ENCODE data around the gene RAET1E.
A peak's percentile ranks its signal among the peaks of the same experiment; 100 is the strongest.
"Not testable (repeated sequence)": the region's sequence is repeated elsewhere in the genome, so short reads cannot be mapped to it uniquely, and the experiment has no call there.

Gene RAET1E

GRCh38 chr6:149897855-149898744 is at the start of gene RAET1E:
RAET1E (minus strand) TSS chr6:149898113; CDS start chr6:149890901, 7,212 bp downstream.
- no peak for DNase-seq

GRCh38 chr6:149947533-149947932 is 49.6 kb upstream of the RAET1E start:
- DNase-seq, result not testable (repeated sequence)

DNA sequence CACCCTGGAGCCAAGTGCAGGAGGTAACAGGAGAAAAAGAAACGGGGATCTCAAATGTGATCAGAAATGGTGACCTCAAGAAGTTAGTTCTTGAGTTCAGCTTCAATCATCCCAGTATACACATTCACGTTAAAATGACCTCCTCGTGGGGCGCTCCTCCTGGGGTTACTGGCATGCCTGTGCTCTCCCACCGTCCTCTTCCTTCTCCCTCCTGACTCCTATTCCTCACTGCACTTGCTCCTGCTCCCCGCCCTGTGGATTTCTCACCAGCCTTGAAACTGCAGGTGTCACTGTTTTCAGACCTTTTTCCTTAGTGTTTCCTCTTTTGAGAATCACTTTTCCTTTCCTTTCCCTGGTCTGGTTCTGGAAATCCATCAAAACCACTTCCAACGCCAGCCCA is 48.7 kb upstream of the RAET1E start:
- DNase-seq, result not testable (repeated sequence)

GRCh38 chr6:149945276-149945675 is 47.4 kb upstream of the RAET1E start:
- not testable (repeated sequence) for DNase-seq

DNA sequence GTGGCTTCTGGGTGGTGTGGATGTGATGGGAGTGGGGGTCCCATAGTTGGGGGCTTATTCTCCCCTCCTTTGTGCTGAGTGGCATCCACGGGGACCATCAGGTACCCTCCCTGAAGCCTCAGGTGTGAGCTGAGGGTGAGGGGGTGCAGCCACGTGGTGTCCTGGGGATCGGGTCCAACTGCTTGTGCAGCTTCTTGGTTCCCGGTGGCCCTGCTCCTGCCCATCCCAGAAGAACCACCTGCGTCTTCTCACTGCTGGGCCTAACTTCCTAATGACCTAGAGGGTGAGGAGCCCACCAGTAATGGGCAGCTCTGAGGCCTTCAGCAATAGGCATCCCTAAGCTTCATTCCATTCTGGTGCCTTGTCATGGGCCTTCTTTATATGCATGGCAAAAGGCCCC is 45.4 kb upstream of the RAET1E start:
- not testable (repeated sequence) for DNase-seq

DNA sequence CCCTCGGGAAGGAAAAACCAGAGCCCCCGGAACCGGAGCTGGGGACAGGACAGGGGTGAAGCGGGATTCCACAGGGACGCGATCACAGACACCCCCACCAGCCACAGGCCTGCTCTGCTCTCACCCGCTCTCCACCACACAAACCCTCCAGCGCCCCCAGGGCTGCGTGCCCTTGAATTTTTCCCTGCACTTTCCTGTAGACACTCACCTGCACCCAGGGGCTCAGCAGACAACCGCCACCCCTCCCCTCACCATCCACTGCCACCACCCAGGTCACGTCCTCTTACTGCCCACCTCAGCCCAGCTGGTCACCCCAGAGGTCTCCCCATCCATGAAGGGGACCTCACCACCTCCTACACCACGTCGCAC is 44.5 kb upstream of the RAET1E start:
- DNase-seq, result no peak

GRCh38 chr6:149941583-149942460 is 43.9 kb upstream of the RAET1E start, which contains the start of gene ULBP2:
ULBP2 (plus strand) TSS chr6:149942014; CDS start chr6:149942073, 59 bp downstream.
- peak; percentile 65 to 79 for DNase-seq

- no peak for DNase-seq
Observed at GRCh38 chr6:149940672-149940982, 42.7 kb upstream of the RAET1E start.

- DNase-seq, result no peak
Observed at GRCh38 chr6:149939909-149940671, 42.2 kb upstream of the RAET1E start.

GRCh38 chr6:149939356-149939648 is 41.4 kb upstream of the RAET1E start:
- no peak for DNase-seq

DNA sequence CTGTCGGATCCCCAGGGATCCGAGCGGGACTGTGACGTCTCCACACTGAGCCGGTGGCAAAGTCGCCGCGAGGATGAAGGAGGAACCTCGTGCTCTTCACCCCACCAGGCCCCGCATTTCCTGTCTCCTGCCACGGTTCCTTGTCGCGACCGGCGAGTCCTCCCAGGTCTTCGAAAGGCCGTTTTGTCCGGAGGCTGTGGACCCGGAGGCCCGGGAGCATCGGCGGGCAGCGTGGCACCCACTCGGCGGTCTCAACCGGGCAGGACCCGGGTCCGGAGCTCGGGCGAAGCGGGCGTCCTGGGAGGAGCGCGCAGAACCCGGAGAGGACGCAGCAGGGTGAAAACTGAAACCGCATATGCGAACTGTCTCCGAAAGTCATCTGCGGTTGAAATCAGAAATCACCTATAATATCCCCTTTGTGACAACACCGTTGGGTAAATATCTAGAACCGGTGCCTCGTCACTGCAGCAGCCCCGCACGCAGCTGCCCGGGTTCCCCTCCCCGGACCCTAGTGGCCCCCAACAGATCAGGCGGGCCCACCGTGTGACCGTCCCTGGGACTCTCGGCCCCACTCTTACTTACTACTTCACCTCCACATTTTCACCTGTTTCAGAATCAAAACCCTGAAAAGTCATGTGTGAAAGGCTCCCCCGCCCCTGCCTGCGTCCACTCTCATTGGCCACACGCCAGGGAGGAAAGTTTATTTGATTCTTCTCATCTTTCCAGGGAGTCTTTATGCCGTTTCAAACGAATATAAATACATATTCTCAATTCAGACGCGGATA is 40.9 kb upstream of the RAET1E start:
- DNase-seq, result no peak

- DNase-seq, result not testable (repeated sequence)
Observed at GRCh38 chr6:149938013-149938570, 40.2 kb upstream of the RAET1E start.

DNA sequence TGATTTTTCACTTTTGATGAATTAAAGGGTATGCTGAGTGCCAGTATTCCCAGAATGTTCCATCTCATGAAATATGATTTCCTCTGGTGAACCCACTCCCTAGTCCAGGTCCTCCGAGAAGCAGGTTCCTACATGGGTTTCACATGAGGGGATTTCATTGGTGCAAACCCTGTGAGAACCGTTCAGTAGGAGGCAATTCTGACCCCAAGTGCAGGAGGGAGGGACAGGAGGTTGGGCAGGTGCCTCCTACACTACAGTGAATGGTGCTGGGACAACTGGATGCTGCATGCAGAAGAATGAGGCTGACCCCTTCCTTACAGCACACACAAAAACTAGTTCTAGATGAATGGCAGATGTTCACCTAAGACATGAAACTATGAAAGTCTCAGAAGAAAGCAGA is 38.8 kb upstream of the RAET1E start:
- DNase-seq, result no peak

- no peak for DNase-seq
Observed at GRCh38 chr6:149935668-149936067, 37.8 kb upstream of the RAET1E start.

DNA sequence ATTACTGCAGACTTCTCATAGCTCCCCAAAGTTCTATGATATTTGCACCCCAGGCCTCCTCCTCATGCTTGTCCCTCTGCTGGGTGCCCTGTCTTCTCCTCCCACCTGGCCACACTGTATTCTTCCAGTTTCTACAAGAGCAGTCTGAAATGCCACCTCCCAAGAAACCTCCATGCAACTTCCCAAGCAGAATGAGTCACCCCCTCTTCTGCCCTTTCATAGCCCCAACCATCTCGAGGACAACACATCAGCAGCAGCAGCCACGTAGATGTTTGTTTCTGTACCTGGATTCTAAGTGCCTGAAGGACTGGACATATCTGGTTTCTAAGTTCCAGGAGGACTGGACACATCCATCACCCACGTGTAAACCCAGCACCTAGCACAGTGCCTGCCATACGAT is 37.3 kb upstream of the RAET1E start:
- DNase-seq, result no peak

GRCh38 chr6:149934249-149935156 is 36.6 kb upstream of the RAET1E start:
- DNase-seq, result peak; percentile 40 to 56

GRCh38 chr6:149933461-149933860 is 35.5 kb upstream of the RAET1E start:
- no peak for DNase-seq

DNA sequence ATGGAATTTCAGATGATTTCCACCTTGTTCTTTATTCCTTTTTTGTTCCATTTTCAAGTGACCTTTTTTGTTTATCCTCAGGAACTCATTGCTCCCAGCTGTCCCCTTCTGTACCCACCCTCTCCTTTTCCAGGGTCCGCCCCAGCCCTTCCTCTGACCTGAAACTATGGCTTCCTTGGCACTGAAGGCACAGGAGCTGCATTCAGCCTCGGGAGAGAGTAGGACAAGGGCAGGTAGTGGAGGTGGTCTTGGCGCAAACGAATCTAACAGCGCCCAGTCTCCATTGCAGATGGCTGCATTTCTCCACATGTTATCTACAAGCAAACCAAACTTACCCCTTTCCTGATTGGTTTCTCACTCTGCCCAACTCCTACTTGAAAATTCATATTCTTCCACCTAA is 35.1 kb upstream of the RAET1E start:
- no peak for DNase-seq

- DNase-seq, result no peak
Observed at GRCh38 chr6:149931501-149931900, 33.6 kb upstream of the RAET1E start.

DNA sequence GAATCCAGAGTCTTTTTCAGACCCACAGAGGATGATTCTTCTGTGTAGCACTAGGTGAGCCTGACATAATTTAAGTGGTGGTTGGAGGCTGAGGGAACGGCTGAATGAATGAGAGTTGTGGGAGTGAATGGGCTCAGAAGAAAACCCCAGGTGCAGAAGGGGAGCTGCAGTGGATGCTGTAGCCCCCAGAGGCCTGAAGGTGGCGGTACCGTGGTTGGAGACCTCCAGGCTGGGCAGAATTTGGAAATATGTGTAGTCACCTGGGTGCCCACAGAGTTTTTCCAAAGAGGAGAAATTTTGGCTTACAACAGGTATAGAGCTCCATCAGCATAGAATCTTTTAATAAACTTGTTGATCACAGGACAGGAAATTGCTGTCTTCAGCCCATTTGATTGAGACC is 31.5 kb upstream of the RAET1E start:
- no peak for DNase-seq

DNA sequence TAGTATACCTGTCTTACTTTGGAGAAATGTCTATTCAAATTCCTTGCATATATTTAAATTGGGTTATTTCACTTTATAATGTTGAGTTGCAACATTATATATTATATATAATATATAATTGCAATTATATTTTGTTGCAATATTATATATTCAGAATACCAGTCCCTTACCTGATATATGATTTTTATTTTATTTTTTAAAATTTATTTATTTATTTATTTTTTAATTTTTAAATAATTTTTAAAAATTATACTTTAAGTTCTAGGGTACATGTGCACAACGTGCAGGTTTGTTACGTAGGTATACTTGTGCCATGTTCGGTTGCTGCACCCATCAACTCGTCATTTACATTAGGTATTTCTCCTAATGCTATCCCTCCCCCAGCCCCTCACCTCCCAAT is 29.1 kb upstream of the RAET1E start:
- DNase-seq, result not testable (repeated sequence)
